ENCODE measurements around the gene EIF6.
"Not testable (repeated sequence)": the region's sequence is repeated elsewhere in the genome, so short reads cannot be mapped to it uniquely, and the experiment has no call there.

EIF6 gene

DNA sequence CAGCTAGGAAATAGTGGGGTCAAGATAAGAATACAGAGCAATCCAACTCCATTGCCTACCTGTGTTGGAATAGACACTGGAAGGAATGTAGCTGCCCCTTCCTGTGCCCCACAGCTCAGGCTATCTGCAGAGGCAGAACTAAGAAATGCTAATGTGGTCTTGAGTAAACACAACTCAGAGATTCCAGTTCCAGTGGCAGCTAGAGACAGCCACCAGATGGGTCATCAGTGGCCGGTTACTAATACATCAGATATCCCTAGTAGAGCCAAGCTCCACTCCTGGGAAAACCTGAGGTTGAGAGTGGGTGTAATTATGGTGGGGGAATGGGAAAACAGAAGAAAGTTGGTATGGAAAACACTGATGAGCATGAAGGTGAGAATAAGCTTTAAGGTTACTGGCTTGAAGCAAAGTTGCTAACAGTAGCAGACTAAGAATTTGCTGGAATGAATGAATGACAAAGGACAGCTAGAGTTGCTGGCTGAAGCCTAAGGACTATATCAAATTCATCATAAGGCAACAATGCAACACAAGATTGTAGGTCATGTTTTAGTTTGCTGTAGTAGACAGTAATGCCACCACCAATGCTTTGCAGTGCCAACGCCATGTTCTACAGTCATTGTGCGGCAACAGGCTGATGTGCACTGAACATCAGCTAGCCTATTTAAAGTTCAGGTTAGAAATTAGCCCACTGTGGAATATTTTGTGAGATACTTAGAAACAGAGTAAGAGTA is 36.0 kb upstream of the EIF6 start:
- Histone ChIP-seq H3K9ac (ENCODE audit: low read depth, low read length) (peak overlapping the region; percentile 60), H3K4me1 (ENCODE audit: control insufficient read depth, insufficient read depth, low read length) (peaks cover 55% of the 10 kb centered on the region), H3K4me3 (ENCODE audit: low read length) (peak overlapping the region; percentile 26), H3K4me2 (ENCODE audit: low read length) (peak overlapping the region; percentile 46), H3K27me3 (ENCODE audit: control insufficient read depth, insufficient read depth, low read length) (no peaks in the 10 kb centered on the region), H3K9me3 (replicated peaks; ENCODE audit: low read length) (no peaks in the 10 kb centered on the region), H3K36me3 (ENCODE audit: insufficient read depth, low read length) (no peaks in the 10 kb centered on the region)

DNA sequence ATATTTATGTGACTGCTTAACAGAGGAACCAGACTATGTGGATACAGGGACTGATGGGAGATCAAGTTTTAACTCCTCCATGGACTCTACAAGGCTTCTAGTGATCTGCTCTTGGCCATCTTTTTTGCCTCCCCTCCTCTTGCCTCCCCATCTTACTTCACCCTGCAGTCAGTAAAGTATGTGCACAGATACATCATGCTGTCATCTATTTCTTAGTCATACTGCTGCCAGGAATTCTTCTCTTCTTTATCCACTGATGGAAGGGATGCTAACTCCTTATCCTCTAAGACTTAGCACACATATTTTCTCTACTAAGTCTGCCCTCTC is 35.3 kb upstream of the EIF6 start:
- H3K4me1 ChIP-seq (ENCODE audit: control insufficient read depth, insufficient read depth, low read length), result peaks cover 62% of the 10 kb centered on the region
- peak overlapping the region; percentile 26 for H3K4me3 ChIP-seq (ENCODE audit: low read length)
- H3K9me3 ChIP-seq (replicated peaks; ENCODE audit: low read length), result no peaks in the 10 kb centered on the region
- H3K4me2 ChIP-seq (ENCODE audit: low read length), result peak overlapping the region; percentile 46
- peak overlapping the region; percentile 60 for H3K9ac ChIP-seq (ENCODE audit: low read depth, low read length)
- no peaks in the 10 kb centered on the region for H3K27me3 ChIP-seq (ENCODE audit: control insufficient read depth, insufficient read depth, low read length)
- no peaks in the 10 kb centered on the region for H3K36me3 ChIP-seq (ENCODE audit: insufficient read depth, low read length)

DNA sequence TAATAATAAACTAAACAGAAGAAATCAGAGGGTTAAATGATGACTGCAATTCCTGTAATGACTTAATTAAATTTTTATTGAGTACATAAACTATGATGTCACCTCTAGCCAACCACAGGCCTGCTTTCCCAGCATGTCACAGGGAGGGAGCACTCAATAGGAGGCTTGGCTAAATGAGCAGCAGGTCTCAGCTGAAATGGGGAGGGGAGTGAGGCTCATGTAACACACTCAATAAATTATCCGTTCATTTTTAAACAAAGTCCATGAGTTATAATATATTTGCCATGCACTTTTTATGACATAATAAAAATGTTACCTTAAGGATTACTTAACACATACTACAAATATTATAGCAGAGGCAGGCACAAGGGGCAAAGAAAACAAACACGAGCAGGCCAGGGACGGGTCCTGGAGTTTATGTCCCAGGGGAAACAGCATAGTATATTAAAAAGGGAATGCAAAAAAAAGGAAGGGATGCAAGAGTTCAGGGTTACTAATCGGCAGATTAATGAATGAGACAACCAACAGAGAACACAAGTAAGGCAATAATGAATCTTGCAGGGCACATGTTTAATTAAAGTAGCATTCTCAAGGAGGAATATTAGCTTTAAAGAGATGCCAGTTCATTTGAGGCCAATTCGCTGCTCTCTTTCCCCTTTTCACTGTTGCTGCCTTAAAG is 34.8 kb upstream of the EIF6 start:
- H3K9ac ChIP-seq (ENCODE audit: low read depth, low read length), result peak overlapping the region; percentile 60

DNA sequence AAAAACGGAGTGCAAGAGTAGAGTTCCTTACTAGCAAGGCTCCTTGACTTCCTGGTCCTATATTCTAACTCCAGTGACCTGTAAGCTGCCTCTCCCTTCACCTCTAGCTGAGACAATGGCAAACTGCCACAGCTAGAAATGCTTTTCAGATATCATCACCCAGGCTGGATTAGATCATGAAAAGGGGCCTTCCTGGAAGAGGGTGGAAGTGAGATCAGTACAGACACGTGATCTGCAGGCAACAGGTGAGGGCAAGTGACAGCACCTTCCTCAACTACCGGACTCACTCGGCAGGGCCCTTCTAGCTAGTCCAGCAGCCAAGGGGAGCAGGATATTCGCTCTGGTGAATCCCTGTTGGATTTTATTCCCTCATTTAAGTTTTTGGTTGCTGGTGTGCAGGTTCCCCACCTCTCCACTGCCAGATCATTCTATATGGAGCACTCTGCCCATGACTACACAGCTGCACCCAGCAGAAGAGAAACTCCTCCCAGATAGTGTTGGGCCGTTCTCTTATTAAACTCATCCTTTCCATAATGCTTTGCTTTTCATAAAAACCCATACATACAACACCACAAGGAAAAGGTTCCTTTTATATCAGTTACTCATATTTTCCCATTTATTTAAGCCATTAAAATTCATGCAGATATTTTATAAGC is 34.1 kb upstream of the EIF6 start:
- H3K9ac ChIP-seq (ENCODE audit: low read depth, low read length), result peak overlapping the region; percentile 60

More for the DNA sequence above, 34.8 kb upstream of the EIF6 start:
- peaks cover 67% of the 10 kb centered on the region for H3K4me1 ChIP-seq (ENCODE audit: control insufficient read depth, insufficient read depth, low read length)
- no peaks in the 10 kb centered on the region for H3K27me3 ChIP-seq (ENCODE audit: control insufficient read depth, insufficient read depth, low read length)
- peak overlapping the region; percentile 46 for H3K4me2 ChIP-seq (ENCODE audit: low read length)
- no peaks in the 10 kb centered on the region for H3K9me3 ChIP-seq (replicated peaks; ENCODE audit: low read length)
- H3K36me3 ChIP-seq (ENCODE audit: insufficient read depth, low read length), result no peaks in the 10 kb centered on the region
- H3K4me3 ChIP-seq (ENCODE audit: low read length), result peak overlapping the region; percentile 12

DNA sequence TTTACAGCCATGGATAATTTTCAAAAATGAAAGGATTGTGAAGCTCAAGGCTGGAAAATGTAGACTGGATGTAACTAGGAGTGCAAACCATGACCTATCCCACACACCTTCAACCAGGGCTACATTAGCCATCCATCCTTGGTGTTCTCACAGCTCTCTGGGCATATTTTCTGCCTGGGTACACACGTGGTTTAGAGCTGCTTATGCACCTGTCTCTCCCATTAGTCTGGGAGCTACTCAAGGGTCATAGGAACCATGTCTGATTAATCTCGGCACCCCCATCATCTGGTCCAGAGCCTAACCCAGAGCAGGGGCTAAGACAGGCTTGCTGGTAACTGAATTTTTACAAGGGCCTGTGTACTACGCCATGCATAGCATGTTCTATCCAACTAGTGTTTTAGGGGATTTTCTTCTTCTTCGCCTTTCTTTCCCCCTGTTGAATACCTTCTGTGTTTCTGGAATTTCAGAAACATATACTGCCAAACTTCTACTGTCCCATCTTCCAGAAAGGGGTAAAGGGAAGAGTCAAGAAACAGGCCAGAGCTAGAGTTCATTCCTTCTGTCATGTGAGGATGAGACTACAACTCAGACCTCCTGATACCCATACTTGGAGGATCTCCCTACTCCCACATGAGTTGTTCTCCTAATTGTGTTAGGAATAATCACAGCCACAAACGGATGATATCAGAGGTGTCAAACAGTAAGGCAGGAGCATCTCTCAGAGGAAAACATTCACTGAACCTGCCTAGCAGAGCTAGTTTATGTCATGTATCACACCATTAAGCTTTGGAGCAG is 33.0 kb upstream of the EIF6 start:
- Histone ChIP-seq H3K4me2 (ENCODE audit: low read length) (no peak overlapping the region), H3K4me3 (ENCODE audit: low read length) (no peak overlapping the region), H3K9ac (ENCODE audit: low read depth, low read length) (no peak overlapping the region), H3K4me1 (ENCODE audit: control insufficient read depth, insufficient read depth, low read length) (peaks cover 73% of the 10 kb centered on the region), H3K27me3 (ENCODE audit: control insufficient read depth, insufficient read depth, low read length) (no peaks in the 10 kb centered on the region), H3K9me3 (replicated peaks; ENCODE audit: low read length) (no peaks in the 10 kb centered on the region), H3K36me3 (ENCODE audit: insufficient read depth, low read length) (no peaks in the 10 kb centered on the region)

More for the DNA sequence above, 34.1 kb upstream of the EIF6 start:
- Histone ChIP-seq H3K4me1 (ENCODE audit: control insufficient read depth, insufficient read depth, low read length) (peaks cover 70% of the 10 kb centered on the region), H3K27me3 (ENCODE audit: control insufficient read depth, insufficient read depth, low read length) (no peaks in the 10 kb centered on the region), H3K9me3 (replicated peaks; ENCODE audit: low read length) (no peaks in the 10 kb centered on the region), H3K4me3 (ENCODE audit: low read length) (peak overlapping the region; percentile 9), H3K36me3 (ENCODE audit: insufficient read depth, low read length) (no peaks in the 10 kb centered on the region), H3K4me2 (ENCODE audit: low read length) (peak overlapping the region; percentile 7)

DNA sequence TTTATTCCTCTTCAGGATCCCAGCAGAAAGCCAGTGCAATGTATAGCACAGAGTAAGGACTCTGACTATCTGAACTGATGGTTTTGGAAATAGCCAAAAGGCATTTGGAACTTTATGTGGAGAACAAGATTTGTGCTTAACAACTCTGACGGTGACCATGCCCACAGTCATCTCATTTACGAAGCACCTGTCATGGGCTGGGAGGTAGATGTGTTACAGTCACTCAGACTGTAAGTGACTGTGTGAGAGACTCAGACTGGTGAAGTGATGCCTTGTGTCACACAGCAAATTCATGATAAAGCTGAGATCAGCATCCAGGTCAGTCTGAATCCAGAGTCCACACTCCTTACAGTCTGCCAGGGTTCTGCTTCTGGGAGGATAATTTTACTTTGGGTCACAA is 31.5 kb upstream of the EIF6 start:
- Histone ChIP-seq H3K4me1 (ENCODE audit: control insufficient read depth, insufficient read depth, low read length) (peaks cover 81% of the 10 kb centered on the region), H3K36me3 (ENCODE audit: insufficient read depth, low read length) (no peaks in the 10 kb centered on the region), H3K9me3 (replicated peaks; ENCODE audit: low read length) (no peaks in the 10 kb centered on the region), H3K4me2 (ENCODE audit: low read length) (no peak overlapping the region), H3K9ac (ENCODE audit: low read depth, low read length) (no peak overlapping the region), H3K4me3 (ENCODE audit: low read length) (no peak overlapping the region), H3K27me3 (ENCODE audit: control insufficient read depth, insufficient read depth, low read length) (no peaks in the 10 kb centered on the region)

DNA sequence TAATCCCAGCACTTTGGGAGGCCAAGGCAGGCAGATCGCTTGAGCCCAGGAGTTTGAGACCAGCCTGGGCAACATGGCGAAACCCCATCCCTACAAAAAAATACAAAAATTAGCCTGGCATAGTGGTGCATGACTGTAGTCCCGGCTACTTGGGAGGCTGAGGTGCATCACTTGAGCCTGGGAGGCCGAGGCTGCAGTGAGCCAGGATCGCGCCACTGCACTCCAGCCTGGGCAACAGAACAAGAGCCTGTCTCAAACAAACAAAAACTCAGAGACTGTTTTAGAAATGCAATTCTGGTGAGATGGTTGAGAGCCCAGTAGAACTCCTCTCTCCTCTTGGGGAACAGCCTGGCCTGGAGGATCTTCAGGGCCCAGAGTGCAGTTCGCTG is 31.1 kb upstream of the EIF6 start:
- H3K4me3 ChIP-seq (ENCODE audit: low read length); H3K27me3 ChIP-seq (ENCODE audit: control insufficient read depth, insufficient read depth, low read length); H3K9ac ChIP-seq (ENCODE audit: low read depth, low read length); H3K4me2 ChIP-seq (ENCODE audit: low read length); H3K36me3 ChIP-seq (ENCODE audit: insufficient read depth, low read length); H3K9me3 ChIP-seq (replicated peaks; ENCODE audit: low read length): not testable (repeated sequence)
- peaks cover 80% of the 10 kb centered on the region for H3K4me1 ChIP-seq (ENCODE audit: control insufficient read depth, insufficient read depth, low read length)

DNA sequence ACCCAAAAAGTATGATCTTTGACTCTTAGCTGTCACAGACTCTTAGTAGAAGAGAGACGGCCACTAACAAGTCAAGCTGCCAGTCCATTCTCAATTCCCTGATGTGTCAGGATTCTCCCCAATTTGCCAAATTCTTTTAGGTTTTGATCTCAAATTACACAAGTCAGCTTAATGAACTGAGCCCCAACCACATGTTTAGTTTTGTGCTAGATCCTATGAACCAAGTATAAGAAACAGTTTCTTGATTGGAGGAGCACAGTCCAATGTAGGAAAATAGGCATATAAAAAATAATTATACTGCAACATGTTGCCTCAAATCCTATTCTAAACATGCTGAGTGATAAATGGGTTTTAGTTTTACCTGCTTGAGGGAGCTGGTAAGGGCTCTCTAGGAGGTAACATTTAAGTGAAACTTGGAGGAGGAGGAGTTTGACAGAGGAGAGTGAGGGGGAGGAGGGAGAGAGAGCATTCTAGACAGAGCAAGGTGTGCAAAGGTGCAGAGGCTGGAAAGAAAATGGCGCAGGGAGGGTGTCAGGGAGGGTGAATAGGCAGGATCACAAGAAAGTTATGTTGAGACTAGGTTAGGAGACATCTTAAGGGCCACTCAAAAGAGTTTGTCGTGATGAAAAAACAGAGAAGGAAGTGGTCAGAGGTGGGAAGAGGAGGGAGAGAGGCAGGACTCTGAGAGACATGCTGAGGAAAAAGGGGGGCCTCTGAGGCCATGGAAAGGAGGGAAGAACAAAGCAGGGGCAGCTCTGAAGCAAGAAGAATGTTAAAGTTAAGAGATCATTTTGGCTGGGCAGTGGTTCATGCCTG is 30.5 kb upstream of the EIF6 start:
- no peak overlapping the region for H3K9ac ChIP-seq (ENCODE audit: low read depth, low read length)
- H3K4me3 ChIP-seq (ENCODE audit: low read length), result no peak overlapping the region
- H3K9me3 ChIP-seq (replicated peaks; ENCODE audit: low read length), result no peaks in the 10 kb centered on the region
- peaks cover 74% of the 10 kb centered on the region for H3K4me1 ChIP-seq (ENCODE audit: control insufficient read depth, insufficient read depth, low read length)
- H3K4me2 ChIP-seq (ENCODE audit: low read length), result no peak overlapping the region
- no peaks in the 10 kb centered on the region for H3K36me3 ChIP-seq (ENCODE audit: insufficient read depth, low read length)
- no peaks in the 10 kb centered on the region for H3K27me3 ChIP-seq (ENCODE audit: control insufficient read depth, insufficient read depth, low read length)

DNA sequence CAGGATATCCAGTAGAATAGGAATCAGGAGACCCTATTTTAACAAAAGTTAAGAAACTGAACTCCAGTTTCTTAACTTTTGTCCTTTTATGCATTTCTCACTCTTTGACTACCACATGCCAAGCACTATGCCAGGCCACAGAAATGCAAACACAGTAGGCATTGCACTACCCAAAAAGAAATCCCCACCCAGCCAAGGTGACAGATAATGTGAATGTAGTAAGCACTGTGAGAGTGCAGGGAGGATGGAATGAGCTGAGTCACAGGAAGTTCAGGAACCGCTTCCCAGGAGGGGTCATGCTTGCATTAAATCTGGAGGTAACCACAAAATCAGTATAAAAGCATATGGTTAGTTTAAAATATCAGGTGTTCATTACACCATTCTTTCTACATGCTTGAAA is 27.7 kb upstream of the EIF6 start:
- peak overlapping the region; percentile 11 for H3K4me2 ChIP-seq (ENCODE audit: low read length)
- no peaks in the 10 kb centered on the region for H3K36me3 ChIP-seq (ENCODE audit: insufficient read depth, low read length)
- H3K27me3 ChIP-seq (ENCODE audit: control insufficient read depth, insufficient read depth, low read length), result no peaks in the 10 kb centered on the region
- peaks cover 74% of the 10 kb centered on the region for H3K4me1 ChIP-seq (ENCODE audit: control insufficient read depth, insufficient read depth, low read length)
- peak overlapping the region; percentile 72 for H3K9ac ChIP-seq (ENCODE audit: low read depth, low read length)
- no peak overlapping the region for H3K4me3 ChIP-seq (ENCODE audit: low read length)
- H3K9me3 ChIP-seq (replicated peaks; ENCODE audit: low read length), result no peaks in the 10 kb centered on the region

DNA sequence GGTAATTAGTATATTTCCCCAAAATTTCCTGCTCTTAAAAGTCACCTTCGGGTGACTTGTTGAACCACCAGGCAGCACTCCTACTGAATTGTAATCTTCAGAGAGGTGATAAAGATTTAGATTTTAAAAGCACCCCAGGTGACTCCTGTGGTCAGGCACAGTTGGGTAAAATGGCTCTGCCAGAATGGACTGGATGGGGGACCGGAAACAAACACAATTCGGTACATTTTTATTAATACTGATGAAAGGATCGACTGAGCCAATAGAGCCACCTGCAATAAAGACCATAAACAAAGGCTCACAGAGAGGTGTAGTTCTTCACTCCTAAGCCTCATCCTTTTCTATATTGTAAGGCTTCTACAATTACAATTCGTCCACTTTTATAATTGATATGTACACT is 27.2 kb upstream of the EIF6 start:
- Histone ChIP-seq H3K4me2 (ENCODE audit: low read length) (peak overlapping the region; percentile 11), H3K9ac (ENCODE audit: low read depth, low read length) (peak overlapping the region; percentile 72), H3K4me1 (ENCODE audit: control insufficient read depth, insufficient read depth, low read length) (peaks cover 77% of the 10 kb centered on the region), H3K9me3 (replicated peaks; ENCODE audit: low read length) (no peaks in the 10 kb centered on the region), H3K36me3 (ENCODE audit: insufficient read depth, low read length) (no peaks in the 10 kb centered on the region), H3K27me3 (ENCODE audit: control insufficient read depth, insufficient read depth, low read length) (no peaks in the 10 kb centered on the region), H3K4me3 (ENCODE audit: low read length) (no peak overlapping the region)

Measured in skeletal muscle satellite cell (primary cell).